ENCODE results near the gene TMEM141.

Gene TMEM141

DNA sequence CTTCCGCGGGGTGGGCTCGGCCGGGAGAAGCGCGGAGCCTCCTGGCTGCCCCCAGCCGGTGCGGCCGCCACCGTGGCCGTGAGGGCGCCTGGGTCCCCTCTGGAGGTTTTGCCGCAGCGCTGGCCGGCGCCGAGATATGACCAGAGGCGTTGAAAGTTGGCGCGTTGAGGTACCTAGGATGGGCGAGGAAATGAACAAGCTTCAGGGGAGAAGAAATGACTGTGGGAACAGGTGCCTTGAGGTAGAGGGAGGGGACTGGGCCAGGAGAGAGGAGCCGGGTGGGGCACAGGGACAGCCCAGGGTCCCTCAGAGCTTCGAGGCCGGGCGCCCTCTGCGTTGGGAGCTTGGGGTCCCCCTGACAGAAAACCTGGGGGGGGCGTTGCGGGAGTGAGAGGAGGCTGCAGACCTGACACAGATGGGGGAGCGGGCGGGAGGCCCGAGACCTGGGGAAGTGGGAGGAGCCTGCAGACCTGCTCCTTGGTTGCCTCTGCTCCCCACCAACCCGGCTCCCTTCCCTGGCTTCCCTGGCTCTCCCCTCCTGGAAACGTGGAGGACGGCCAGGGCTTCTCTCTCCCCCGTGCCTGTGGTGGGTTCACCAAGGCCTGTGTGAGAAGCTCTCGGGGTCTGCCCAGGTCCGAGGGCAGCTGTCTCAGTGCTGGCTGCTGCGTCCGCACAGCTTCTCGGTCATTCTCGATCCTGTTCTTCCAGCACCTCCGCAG, 30.8 kb downstream of the TMEM141 start:
- CTCF ChIA-PET: interaction anchor here (0.6 kb wide), 1 partner anchor 61 kb away, joined by 4 read pairs; no protein-coding TSS in a partner anchor

DNA sequence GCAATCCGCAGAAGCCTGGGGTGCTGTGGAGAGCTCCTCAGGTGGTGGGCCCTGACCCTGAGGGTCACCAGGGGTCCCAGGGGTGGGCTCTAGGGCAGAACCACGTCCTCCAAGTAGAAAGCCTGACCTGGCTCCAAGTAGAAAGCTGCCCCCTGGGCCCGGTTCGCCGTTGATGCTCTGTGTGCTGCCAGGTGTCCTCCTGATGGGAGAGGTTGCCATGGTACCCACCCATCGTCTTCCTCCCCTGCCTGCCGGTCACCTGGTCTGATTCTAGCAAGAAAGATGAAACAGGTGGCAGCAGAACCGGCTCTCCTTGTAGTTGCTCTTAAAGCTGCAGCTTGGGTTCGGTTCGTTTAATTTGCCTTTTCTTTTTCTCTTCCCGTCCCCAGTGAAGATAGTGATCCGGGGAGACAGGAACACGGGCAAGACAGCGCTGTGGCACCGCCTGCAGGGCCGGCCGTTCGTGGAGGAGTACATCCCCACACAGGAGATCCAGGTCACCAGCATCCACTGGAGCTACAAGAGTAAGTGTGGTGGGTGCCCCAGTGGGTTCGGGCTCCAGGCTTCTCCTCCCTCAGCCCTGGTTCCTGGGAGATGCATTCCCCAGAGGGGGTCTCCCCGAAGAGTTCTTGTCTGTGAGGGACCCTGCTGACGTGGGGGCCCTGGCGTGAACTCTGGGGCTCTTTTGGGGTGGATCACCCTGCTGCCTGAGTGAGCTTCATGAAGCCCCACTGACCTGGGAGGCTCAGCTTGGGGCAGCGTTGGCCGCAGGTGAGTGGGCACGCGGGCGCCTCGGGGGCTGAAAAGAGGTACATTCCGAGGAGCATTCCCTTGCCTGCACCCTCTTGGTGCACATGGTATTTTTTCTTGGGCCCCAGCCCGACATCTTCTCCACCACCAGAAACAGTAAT, 32.2 kb downstream of the TMEM141 start:
- DNase-seq (ENCODE audit: low spot score): no peak
- CTCF ChIA-PET: interaction anchor here (0.6 to 1.2 kb wide), 5 partner anchors 9 to 201 kb away, joined by 3 to 5 read pairs (median 3); partner anchors contain the start of gene AJM1
- POLR2A ChIA-PET (ENCODE audit: low non-redundant PET): interaction anchor here (0.7 kb wide), 1 partner anchor 13 kb away, joined by 5 read pairs; no protein-coding TSS in a partner anchor
- TF ChIP-seq, protein P1, sequence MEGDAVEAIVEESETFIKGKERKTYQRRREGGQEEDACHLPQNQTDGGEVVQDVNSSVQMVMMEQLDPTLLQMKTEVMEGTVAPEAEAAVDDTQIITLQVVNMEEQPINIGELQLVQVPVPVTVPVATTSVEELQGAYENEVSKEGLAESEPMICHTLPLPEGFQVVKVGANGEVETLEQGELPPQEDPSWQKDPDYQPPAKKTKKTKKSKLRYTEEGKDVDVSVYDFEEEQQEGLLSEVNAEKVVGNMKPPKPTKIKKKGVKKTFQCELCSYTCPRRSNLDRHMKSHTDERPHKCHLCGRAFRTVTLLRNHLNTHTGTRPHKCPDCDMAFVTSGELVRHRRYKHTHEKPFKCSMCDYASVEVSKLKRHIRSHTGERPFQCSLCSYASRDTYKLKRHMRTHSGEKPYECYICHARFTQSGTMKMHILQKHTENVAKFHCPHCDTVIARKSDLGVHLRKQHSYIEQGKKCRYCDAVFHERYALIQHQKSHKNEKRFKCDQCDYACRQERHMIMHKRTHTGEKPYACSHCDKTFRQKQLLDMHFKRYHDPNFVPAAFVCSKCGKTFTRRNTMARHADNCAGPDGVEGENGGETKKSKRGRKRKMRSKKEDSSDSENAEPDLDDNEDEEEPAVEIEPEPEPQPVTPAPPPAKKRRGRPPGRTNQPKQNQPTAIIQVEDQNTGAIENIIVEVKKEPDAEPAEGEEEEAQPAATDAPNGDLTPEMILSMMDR (conservative IDR thresholded peaks at IDR 0.05; ENCODE audit: low read depth): no peak
- H3K27ac ChIP-seq: peak overlapping the region; percentile 9; the same call in 1 of the 2 replicates

More for the DNA sequence above, 30.8 kb downstream of the TMEM141 start:
- POLR2A ChIA-PET (ENCODE audit: low non-redundant PET): no interaction called here
- H3K27ac ChIP-seq: 0 out of 2 replicates have a peak overlapping the region, but pooled peaks have one; percentile 1
- TF ChIP-seq, protein P1 (conservative IDR thresholded peaks at IDR 0.05; ENCODE audit: low read depth): no peak
- no peak for DNase-seq (ENCODE audit: low spot score)

DNA sequence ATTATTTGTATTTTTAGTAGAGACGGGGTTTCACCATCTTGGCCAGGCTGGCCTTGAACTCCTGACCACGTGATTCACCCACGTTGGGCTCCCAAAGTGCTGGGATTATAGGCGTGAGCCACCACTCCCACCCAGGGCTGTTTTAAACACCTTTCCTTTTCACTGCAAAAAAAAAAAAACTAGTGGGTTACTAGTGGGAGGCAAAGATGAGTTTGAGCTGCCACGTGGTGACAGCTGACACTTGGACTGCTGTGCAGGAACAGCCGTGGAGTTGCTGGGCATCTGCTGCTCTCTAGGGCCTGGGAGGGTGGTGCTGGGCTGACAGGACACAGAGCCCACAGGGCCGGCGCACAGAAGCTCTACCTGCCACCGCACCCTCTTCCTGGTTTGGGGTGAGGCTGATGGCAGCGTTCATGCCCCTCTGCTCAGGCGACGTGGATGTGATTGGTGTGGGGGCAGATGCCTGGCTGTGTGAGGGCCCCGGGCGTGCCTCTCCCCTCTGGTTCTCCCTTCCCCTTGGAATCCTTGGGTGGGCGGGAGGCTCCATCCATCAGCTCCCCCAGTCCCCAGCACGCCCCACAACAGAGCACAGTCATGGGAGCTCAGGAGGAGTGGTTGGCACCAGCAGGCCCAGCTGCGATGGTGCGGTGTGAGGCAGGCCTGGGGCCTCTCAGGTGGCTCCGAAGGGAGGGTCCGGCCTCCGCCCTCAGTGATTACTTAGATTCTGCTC, 33.5 kb downstream of the TMEM141 start:
- CTCF ChIA-PET: interaction anchor here (0.6 to 1.2 kb wide), 4 partner anchors 18 to 171 kb away, joined by 3 to 8 read pairs (median 4); partner anchors contain the start of gene AJM1
- no peak for DNase-seq (ENCODE audit: low spot score)

DNA sequence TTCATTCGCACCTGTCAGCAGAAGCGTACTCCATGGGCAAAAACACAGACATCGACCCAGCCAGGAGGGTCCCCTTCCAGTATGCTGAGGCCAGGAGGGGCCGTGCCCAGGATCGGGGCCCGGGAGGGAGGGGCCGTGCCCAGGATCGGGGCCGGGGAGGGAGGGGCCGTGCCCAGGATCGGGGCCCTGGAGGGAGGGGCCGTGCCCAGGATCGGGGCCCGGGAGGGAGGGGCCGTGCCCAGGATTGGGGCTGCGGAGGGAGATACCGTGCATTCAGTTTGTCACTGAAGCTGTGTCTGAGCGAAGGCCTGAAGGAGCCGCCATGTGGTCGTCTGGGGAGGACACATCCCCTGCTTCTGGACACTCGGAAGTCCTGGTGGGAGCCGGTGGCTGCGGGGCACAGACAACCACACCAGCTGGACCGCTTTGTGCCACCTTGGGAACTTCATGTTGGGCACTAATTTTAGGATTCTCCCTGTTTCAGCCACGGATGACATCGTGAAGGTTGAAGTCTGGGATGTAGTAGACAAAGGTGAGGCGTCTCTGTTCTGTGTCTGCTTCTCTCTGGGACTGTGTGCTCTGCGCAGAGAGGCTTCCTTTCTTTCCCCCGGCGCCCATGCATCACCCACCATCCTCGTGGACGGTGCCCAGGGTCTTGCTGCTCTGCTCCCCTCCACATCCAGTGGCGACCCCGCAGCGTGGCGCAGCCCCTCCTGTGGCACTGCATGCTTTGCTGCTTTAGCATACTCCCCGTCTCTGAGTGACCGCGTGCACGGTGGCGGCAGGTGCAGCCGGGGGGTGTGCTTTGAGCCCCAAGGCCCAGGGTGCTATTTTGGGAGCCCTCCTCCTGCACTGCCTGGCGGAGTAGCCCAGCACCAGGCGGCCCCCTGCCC, 34.4 kb downstream of the TMEM141 start:
- CTCF ChIA-PET: interaction anchor here (0.8 kb wide), 1 partner anchor 13 kb away, joined by 3 read pairs; no protein-coding TSS in a partner anchor
- no peak for DNase-seq (ENCODE audit: low spot score)
- TF ChIP-seq, protein P1 (conservative IDR thresholded peaks at IDR 0.05; ENCODE audit: low read depth): no peak
- POLR2A ChIA-PET (ENCODE audit: low non-redundant PET): no interaction called here
- no peak overlapping the region for H3K27ac ChIP-seq

More for the DNA sequence above, 33.5 kb downstream of the TMEM141 start:
- TF ChIP-seq, protein P1 (conservative IDR thresholded peaks at IDR 0.05; ENCODE audit: low read depth): no peak
- peak overlapping the region; percentile 1; the same call in 1 of the 2 replicates for H3K27ac ChIP-seq
- POLR2A ChIA-PET (ENCODE audit: low non-redundant PET): no interaction called here

DNA sequence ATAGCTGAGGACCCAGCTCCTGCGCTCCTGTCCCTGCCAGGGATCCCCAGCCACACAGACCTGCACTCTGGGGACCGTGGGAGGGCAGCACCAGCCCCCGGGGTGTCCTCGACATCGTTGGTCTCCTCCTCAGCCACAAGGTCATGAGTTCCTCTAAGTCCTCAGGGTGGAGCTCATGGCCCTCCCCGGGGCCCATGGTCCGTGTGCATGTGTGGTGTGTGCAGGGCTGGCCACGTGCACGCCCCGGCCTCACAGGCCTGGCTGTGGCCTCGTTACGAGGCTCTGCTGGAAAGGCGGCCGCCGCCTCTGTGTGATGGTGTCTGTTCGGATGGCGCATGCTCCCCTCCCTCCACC, 35.0 kb downstream of the TMEM141 start:
- TF ChIP-seq, protein P1 (conservative IDR thresholded peaks at IDR 0.05; ENCODE audit: low read depth): no peak
- no peak overlapping the region for H3K27ac ChIP-seq
- ChIA-PET CTCF (interaction anchor here (0.6 to 1.0 kb wide), 3 partner anchors 14 to 223 kb away, joined by 3 read pairs; no protein-coding TSS in a partner anchor), POLR2A (ENCODE audit: low non-redundant PET) (no interaction called here)
- DNase-seq (ENCODE audit: low spot score): no peak
